ENCODE measurements around the gene SIGLEC10.

SIGLEC10 gene

GRCh38 chr19:51392701-51393100, 24.7 kb downstream of the SIGLEC10 start:
- DNase-seq: no peak

- DNase-seq: no peak
Measured at GRCh38 chr19:51391073-51391611, 26.3 kb downstream of the SIGLEC10 start.

- no peak for DNase-seq
Measured at GRCh38 chr19:51389143-51389542, 28.3 kb downstream of the SIGLEC10 start.

- no peak for DNase-seq
Measured at GRCh38 chr19:51387924-51388389, 29.5 kb downstream of the SIGLEC10 start, which contains the start of gene LIM2. LIM2 (minus strand) TSS chr19:51387974; CDS start chr19:51387443, 531 bp downstream.

GRCh38 chr19:51386882-51387520, 30.4 kb downstream of the SIGLEC10 start:
- no peak for DNase-seq

GRCh38 chr19:51382004-51382403, 35.4 kb downstream of the SIGLEC10 start:
- no peak for DNase-seq

- no peak for DNase-seq
Measured at GRCh38 chr19:51380379-51380778, 37.1 kb downstream of the SIGLEC10 start.

GRCh38 chr19:51377422-51377821, 40.0 kb downstream of the SIGLEC10 start:
- DNase-seq: no peak

- no peak for DNase-seq
Measured at GRCh38 chr19:51375504-51376221, 41.8 kb downstream of the SIGLEC10 start.

GRCh38 chr19:51372649-51373504, 44.6 kb downstream of the SIGLEC10 start, which contains the start of gene NKG7:
NKG7 (minus strand) TSS chr19:51372654; CDS start chr19:51372535, 119 bp downstream.
- peak; percentile 14 to 31 (median 16) for DNase-seq

GRCh38 chr19:51372021-51372648, 45.3 kb downstream of the SIGLEC10 start:
- no peak for DNase-seq

- no peak for DNase-seq
Measured at GRCh38 chr19:51371186-51371690, 46.2 kb downstream of the SIGLEC10 start.

- no peak for DNase-seq
Measured at GRCh38 chr19:51370230-51370629, 47.2 kb downstream of the SIGLEC10 start.

- DNase-seq: no peak
Measured at GRCh38 chr19:51368366-51369282, 48.8 kb downstream of the SIGLEC10 start, which contains the start of gene CLDND2. CLDND2 (minus strand) TSS chr19:51369003; CDS start chr19:51368577, 426 bp downstream.

GRCh38 chr19:51367565-51368365, 49.7 kb downstream of the SIGLEC10 start:
- DNase-seq: peak; percentile 85 to 98 (median 91)

- DNase-seq: no peak
Measured at GRCh38 chr19:51367255-51367564, 50.2 kb downstream of the SIGLEC10 start.

GRCh38 chr19:51366389-51367254, 50.8 kb downstream of the SIGLEC10 start:
- DNase-seq: peak; percentile 81 to 87 (median 84)

- no peak for DNase-seq
Measured at GRCh38 chr19:51365965-51366388, 51.5 kb downstream of the SIGLEC10 start, which contains the start of gene ETFB. ETFB (minus strand) TSS chr19:51366388; CDS start chr19:51366326, 62 bp downstream.
